GM18870 (cell line): Measurements from ENCODE around the gene CRHR1.
"Not testable (repeated sequence)": the region's sequence is repeated elsewhere in the genome, so short reads cannot be mapped to it uniquely, and the experiment has no call there.

Source experiments
- ATAC-seq: cut with Tn5 transposase; IDR thresholded peaks from one replicate; pipeline ENCODE4 v1.9.1; 2021; ENCODE audit warnings: moderate library complexity; ENCODE audit not compliant: unreplicated experiment

Gene CRHR1

GRCh38 chr17:45784293-45784740, at the start of gene CRHR1:
Gene CRHR1, plus strand, starts transcription at chr17:45784320. Its CDS starts 225 bp downstream, at chr17:45784545.
- no peak for ATAC-seq

- ATAC-seq: no peak
Measured at GRCh38 chr17:45734598-45734997, 49.5 kb upstream of the CRHR1 start.

GRCh38 chr17:45735488-45735887, 48.6 kb upstream of the CRHR1 start:
- ATAC-seq: no peak

GRCh38 chr17:45739786-45740185, 44.3 kb upstream of the CRHR1 start:
- no peak for ATAC-seq

GRCh38 chr17:45740553-45741330, 43.4 kb upstream of the CRHR1 start:
- no peak for ATAC-seq

- no peak for ATAC-seq
Measured at GRCh38 chr17:45742251-45742650, 41.9 kb upstream of the CRHR1 start.

- no peak for ATAC-seq
Measured at GRCh38 chr17:45743626-45744326, 40.3 kb upstream of the CRHR1 start.

GRCh38 chr17:45744826-45745225, 39.3 kb upstream of the CRHR1 start:
- not testable (repeated sequence) for ATAC-seq

- no peak for ATAC-seq
Measured at GRCh38 chr17:45745601-45746494, 38.3 kb upstream of the CRHR1 start.

- ATAC-seq: no peak
Measured at GRCh38 chr17:45747911-45748310, 36.2 kb upstream of the CRHR1 start.

- no peak for ATAC-seq
Measured at GRCh38 chr17:45748731-45749310, 35.3 kb upstream of the CRHR1 start.

- no peak for ATAC-seq
Measured at GRCh38 chr17:45749831-45750335, 34.2 kb upstream of the CRHR1 start.

GRCh38 chr17:45750779-45751440, 33.2 kb upstream of the CRHR1 start:
- ATAC-seq: no peak

- no peak for ATAC-seq
Measured at GRCh38 chr17:45751466-45751865, 32.7 kb upstream of the CRHR1 start.

- ATAC-seq: no peak
Measured at GRCh38 chr17:45752246-45752645, 31.9 kb upstream of the CRHR1 start.

- no peak for ATAC-seq
Measured at GRCh38 chr17:45753645-45754225, 30.4 kb upstream of the CRHR1 start.

- ATAC-seq: no peak
Measured at GRCh38 chr17:45755050-45755449, 29.1 kb upstream of the CRHR1 start.

GRCh38 chr17:45756266-45756991, 27.7 kb upstream of the CRHR1 start:
- no peak for ATAC-seq
